NOMO-1 treated with DMSO at 0.1 percent for 48 hours (cell line): Measurements from ENCODE around the gene ACADM.
A peak's percentile ranks its signal among the peaks of the same experiment; 100 is the strongest.
"Not testable (repeated sequence)": the region's sequence is repeated elsewhere in the genome, so short reads cannot be mapped to it uniquely, and the experiment has no call there.

Experiments
- DNase-seq: peaks from one replicate; lab custom pipeline; 2025; ENCODE audit not compliant: unreplicated experiment; lab: John Stamatoyannopoulos, UW

ACADM gene

DNA sequence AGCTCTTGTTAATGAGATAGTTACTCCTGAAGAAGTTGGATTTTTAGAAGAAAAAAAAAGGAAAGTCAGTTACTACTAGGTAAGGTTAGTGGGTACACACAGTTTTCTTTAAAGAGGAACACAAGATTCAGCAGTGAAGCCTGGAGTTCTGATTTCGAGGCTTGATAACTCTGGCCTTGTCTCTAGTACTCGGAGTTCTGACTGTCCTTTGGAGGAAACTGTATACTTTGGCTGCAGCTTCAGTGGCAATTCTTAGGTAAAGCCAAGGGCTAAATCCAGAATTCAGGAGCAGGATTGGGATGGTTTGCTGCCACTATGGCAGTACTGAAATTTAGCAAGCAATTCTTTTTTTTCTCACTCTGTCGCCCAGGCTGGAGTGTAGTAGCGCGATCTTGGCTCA lies 9.2 kb downstream of the ACADM start:
- no peak for DNase-seq

DNA sequence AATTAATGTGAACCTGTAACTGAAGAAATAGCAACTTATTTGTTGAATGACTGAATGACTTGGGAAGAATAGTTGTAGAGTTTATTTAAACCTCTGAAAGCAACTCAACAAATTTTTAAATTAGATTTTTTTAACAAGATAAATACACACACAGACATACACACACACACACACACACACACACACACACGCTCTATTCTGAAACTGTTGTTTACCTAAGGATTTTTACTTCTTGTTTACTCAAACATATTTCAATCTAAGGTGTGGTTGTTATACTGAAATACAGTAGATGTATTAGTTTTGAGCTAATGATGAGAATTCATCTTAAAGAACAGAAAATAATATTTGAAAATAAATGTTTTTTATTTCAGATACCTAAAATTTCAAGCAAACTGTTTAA lies 11.5 kb downstream of the ACADM start:
- DNase-seq, result no peak

GRCh38 chr1:75742047-75742625 lies 17.6 kb downstream of the ACADM start:
- no peak for DNase-seq

DNA sequence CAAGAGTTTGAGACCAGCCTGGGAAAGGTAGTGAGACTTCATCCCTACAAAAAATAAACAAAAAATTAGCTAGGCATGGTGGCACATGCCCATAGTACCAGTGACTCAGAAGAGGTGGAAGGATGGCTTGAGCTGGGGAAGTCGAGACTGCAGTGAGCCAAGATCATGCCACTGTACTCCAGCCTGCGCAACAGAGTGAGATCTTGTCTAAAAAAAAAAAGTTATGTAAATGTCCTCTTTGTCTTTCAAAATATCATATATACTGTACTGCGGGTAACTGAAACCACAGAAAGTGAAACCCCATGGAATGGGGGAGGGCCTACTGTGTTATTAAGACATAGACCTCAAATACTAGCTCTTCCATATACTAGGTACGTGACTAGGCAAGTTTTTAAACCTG lies 20.8 kb downstream of the ACADM start:
- peak; percentile 94 for DNase-seq

- DNase-seq, result not testable (repeated sequence)
Measured at GRCh38 chr1:75757210-75757609, 32.7 kb downstream of the ACADM start.

DNA sequence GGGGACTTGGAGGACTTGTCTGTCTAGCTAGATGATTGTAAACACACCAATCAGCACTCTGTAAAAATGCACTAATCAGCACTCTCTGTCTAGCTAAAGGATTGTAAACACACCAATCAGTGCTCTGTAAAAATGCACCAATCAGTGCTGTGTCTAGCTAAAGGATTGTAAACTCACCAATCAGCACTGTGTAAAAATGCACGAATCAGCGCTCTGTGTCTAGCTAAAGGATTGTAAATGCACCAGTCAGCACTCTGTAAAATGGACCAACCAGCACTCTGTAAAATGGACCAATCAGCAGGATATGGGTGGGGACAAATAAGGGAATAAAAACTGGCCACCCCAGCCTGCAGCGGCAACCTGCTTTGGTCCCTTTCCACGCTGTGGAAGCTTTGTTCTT lies 34.0 kb downstream of the ACADM start:
- not testable (repeated sequence) for DNase-seq

DNA sequence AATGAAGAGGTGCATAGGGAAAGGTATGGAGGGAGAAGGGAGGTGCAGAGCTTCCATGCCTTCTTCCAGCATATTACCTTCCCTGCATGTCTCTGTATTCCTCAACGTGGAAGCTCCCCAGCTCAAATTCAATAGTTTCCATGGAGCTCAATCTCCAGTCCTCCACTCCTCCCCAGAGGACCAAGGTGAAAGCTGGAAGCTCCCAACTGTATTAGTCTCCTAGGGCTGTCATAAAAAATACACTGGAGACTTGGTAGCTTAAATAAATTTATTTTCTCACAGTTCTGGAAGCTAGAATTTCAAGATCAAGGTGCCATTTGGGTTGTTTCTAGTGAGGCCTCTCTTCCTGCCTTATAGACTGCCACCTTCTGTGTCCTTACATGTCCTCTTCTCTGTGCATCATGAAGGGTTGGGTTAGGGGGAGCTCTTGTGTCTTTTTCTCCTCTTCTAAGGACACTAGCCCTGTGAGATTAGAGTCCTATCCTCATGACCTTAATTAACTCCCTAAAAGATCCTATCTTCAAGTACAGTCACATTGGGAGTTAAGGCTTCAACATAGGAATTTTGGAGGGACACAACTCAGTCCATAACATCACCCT lies 39.6 kb downstream of the ACADM start:
- DNase-seq, result no peak

- DNase-seq, result no peak
Measured at GRCh38 chr1:75765697-75766355, 41.3 kb downstream of the ACADM start.

DNA sequence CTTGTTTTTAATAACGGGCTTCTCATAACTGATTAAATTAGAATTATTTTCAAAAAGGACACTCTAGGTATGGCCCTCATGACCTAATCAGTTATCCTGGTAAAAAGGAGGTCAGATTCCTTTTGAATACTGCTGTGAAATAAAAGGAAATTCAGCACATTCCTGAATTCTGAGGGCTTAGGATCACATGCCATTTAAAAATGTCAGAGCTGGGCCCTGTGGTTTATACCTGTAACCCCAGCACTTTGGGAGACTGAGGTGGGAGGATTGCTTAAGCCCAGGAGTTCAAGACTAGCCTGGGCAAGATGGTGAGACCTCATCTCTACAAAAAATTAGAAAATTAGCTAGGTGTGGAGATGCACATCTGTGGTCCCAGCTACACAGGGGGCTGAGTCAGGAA lies 43.5 kb downstream of the ACADM start:
- DNase-seq, result no peak

DNA sequence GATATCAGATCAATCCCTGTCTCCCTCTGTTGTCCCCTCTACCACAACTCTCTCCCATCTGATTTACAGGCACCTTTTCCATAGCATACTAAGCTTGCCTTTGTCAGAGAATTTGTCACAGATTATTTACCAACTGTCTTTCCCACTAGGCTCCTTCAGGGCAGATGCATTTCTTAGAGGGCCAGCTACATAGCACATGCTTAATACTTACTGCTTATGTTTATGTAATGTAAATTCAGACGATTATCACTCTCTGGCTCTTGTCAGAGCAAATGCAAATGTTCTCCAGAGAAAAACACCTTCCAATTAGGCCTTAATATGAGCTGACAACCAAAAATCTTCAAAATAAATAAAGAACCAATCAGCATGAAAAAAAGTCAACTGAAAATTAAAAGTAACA lies 46.3 kb downstream of the ACADM start:
- DNase-seq, result no peak

- DNase-seq, result no peak
Measured at GRCh38 chr1:75771978-75772377, 47.5 kb downstream of the ACADM start.

DNA sequence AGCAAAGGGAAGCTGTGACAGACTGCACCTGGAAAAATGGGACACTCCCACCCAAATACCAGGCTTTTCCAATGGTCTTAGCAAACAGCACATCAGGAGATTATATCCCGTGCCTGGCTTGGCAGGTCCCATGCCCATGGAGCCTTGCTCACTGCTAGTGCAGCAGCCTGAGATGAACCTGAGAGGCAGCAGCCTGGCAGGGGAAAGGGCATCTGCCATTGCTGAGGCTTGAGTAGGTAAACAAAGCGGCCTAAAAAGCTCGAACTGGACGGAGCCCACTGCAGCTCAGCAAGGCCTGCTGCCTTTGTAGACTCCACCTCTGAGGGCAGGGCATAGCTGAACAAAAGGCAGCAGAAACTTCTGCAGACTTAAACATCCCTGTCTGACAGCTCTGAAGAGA lies 53.3 kb downstream of the ACADM start:
- not testable (repeated sequence) for DNase-seq

DNA sequence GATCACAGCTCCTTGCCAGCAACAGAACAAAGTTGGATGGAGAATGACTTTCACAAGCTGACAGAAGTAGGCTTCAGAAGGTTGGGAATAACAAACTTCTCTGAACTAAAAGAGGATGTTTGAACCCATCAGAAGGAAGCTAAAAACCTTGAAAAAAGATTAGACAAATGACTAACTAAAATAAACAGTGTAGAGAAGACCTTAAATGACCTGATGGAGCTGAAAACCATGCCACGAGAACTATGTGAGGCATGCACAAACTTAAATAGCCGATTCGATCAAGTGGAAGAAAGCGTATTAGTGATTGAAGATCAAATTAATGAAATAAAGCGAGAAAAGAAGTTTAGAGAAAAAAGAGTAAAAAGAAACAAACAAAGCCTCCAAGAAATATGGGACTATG lies 54.2 kb downstream of the ACADM start:
- DNase-seq, result not testable (repeated sequence)

DNA sequence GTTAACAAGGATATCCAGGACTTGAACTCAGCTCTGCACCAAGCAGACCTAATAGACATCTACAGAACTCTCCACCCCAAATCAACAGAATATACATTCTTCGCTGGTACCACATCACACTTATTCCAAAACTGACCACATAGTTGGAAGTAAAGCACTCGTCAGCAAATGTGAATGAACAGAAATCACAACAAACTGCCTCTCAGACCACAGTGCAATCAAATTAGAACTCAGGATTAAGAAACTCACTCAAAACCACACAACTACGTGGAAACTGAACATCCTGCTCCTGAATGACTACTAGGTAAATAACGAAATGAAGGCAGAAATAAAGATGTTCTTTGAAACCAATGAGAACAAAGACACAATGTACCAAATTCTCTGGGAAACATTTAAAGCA lies 55.7 kb downstream of the ACADM start:
- DNase-seq, result not testable (repeated sequence)

GRCh38 chr1:75783920-75784319 lies 59.4 kb downstream of the ACADM start:
- DNase-seq, result not testable (repeated sequence)

DNA sequence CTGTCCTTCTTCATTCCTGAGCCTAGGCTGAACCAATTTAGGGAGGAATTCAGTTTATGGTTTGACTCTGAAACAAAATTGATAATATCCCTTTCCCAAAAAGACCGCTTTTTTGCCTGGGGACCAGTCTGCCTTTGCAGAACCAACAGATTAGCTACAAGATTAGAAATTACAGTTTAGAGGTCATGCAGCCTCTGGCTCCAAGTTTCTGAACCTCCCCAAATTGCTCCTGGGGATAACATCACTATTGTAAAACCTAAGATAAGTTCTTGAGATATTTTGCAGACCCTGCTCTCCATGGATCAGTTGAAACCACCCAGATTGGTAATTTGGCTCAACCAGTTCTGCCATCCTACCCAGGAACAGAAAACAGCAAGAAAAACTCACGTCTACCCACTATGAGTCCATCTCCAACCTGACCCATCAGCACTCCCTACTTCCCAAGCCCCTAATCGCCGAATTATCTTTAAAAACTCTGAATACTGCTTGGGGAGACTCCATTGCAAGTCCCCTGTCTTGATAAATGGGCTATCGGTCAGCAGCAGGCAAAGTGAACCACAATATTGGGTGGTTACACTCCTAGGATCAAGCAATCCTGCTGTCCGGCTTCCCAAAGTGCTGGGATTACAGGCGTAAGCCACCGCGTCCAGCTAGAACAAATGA lies 60.9 kb downstream of the ACADM start:
- DNase-seq, result no peak

DNA sequence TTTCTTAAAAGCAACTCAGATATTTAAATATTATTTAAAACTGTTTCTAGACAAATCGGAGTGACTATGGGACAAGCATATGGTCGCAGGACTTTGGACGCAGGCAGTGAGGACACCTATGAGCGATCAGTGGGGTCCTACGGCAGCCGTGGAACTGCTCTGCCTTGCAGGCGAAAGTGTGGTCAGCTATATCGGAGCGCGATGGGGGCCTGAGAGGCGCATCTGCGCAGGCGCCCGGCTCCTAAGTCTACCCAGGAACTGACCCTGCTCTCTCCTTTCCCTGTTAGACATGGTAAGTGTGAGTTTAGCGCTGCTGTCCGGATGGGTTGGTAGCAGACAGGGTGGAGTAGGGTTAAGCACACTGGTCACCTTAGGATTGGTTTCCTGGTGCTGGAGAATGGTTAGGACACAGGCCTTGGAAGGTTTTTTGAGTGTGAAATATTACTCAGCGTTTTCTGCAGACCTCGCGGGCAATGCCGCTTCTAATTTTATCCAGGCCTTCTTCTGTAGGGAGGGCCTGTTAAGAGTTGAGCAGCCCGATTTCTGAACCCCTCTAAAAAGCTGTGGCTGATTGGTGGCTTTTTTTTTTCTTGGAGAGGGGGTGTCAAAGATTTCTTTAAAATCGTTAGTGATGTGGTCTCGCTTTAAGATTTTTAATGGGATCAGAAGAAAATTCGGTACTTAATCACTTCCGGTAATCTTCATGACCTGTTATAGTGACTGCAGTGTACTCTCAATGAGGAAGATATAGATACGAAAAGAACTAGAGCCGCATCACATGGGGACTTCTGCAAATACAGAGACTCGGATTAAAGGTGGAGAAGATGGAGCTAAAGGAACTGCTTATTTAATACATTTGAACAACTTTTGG lies 61.7 kb downstream of the ACADM start, which contains the start of gene RABGGTB:
Gene RABGGTB, plus strand, starts transcription at position 274 of the 871 bp plus-strand sequence. Its CDS starts 16 bp downstream, at position 290.
- DNase-seq, result peak; percentile 98

DNA sequence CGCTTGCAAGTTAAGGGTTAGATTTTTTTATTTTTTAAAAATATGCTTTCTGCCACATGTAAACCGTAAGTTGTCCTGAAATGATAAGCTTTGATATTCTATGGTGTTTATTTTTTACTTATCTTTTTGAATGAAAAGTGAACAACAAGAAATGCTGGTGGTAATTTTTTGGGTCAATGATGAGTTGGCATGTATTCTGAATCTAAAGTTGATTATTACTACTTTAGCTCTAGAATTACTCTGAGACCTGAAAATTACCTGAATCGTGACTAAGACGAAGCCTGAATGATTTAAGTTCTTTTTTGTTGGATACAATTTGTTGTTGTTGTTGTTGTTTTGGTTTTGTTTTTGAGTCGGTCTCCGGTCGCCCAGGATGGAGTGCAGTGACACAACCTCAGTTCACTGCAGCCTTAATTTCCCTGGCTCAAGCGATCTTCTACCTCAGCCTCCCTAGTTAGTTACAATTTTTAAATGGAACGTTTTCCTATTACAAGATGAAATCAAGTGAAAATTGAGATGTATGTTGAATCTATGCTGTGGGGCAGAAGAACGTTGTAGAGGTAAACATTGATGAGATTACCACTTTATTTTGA lies 62.5 kb downstream of the ACADM start:
- DNase-seq, result no peak

DNA sequence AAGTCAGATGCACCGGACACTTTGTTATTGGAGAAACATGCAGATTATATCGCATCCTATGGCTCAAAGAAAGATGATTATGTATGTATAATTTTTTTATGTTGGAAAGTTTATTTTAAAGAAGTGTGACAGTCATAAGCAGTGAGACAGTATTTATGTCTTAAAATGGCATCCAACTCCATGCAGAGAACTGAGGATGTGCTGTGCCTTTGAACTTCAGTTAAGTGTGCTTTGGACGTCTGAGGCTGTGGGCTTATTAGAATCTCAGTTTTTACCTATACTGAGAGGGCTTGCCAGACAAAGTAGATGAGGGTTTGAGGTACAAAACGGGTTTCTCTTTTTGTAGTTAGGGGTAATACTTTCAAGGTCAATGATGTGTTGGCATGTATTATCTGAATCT lies 63.0 kb downstream of the ACADM start:
- DNase-seq, result no peak

GRCh38 chr1:75789988-75790387 lies 65.5 kb downstream of the ACADM start:
- no peak for DNase-seq

GRCh38 chr1:75791022-75791421 lies 66.5 kb downstream of the ACADM start:
- peak; percentile 24 for DNase-seq
